GM19239 (cell line): Measurements from ENCODE around the gene SPPL2B.
"Not testable (repeated sequence)": the region's sequence is repeated elsewhere in the genome, so short reads cannot be mapped to it uniquely, and the experiment has no call there.

Experiments
- DNase-seq: peaks from one replicate; pipeline ENCODE4 v3.0.0; 2011; ENCODE audit warnings: low spot score; ENCODE audit not compliant: insufficient read length
- FAIRE-seq: peaks from 2 replicates; lab custom pipeline; 2011; peaks lifted over from hg19 to GRCh38; lab: Jason Lieb, UNC

The SPPL2B gene

GRCh38 chr19:2372076-2372612 is 43.7 kb downstream of the SPPL2B start:
- DNase-seq (no peak), FAIRE-seq (no peak)

- FAIRE-seq = no peak
- DNase-seq = no peak
Measured at GRCh38 chr19:2374808-2375207, 46.3 kb downstream of the SPPL2B start.

GRCh38 chr19:2375353-2376121 is 47.1 kb downstream of the SPPL2B start:
- FAIRE-seq = no peak
- DNase-seq = no peak

- no peak for DNase-seq
- no peak for FAIRE-seq
Measured at GRCh38 chr19:2376784-2377519, 48.5 kb downstream of the SPPL2B start.

GRCh38 chr19:2380567-2380966 is 52.1 kb downstream of the SPPL2B start:
- DNase-seq = no peak
- FAIRE-seq = no peak

GRCh38 chr19:2381148-2381820 is 52.8 kb downstream of the SPPL2B start:
- no peak for FAIRE-seq

GRCh38 chr19:2382530-2383222 is 54.2 kb downstream of the SPPL2B start:
- no peak for DNase-seq
- no peak for FAIRE-seq

More at GRCh38 chr19:2381148-2381820, 52.8 kb downstream of the SPPL2B start:
- no peak for DNase-seq

GRCh38 chr19:2385053-2385721 is 56.7 kb downstream of the SPPL2B start:
- FAIRE-seq = no peak
- no peak for DNase-seq

GRCh38 chr19:2387367-2388288 is 59.1 kb downstream of the SPPL2B start:
- FAIRE-seq (no peak), DNase-seq (no peak)

GRCh38 chr19:2389594-2389993 is 61.1 kb downstream of the SPPL2B start:
- FAIRE-seq (no peak), DNase-seq (no peak)

- DNase-seq (no peak), FAIRE-seq (peak; percentile 68)
Measured at GRCh38 chr19:2391118-2391725, 62.7 kb downstream of the SPPL2B start.

- DNase-seq (no peak), FAIRE-seq (no peak)
Measured at GRCh38 chr19:2392366-2392765, 63.9 kb downstream of the SPPL2B start.

- FAIRE-seq, DNase-seq: not testable (repeated sequence)
Measured at GRCh38 chr19:2392899-2393298, 64.4 kb downstream of the SPPL2B start.

GRCh38 chr19:2394054-2394441 is 65.6 kb downstream of the SPPL2B start:
- DNase-seq (no peak), FAIRE-seq (no peak)

GRCh38 chr19:2394442-2395292 is 66.2 kb downstream of the SPPL2B start:
- DNase-seq = no peak
- FAIRE-seq = peak; percentile 52

GRCh38 chr19:2395293-2395829 is 66.9 kb downstream of the SPPL2B start:
- DNase-seq, FAIRE-seq: not testable (repeated sequence)

- not testable (repeated sequence) for FAIRE-seq, DNase-seq
Measured at GRCh38 chr19:2397173-2397572, 68.7 kb downstream of the SPPL2B start.
